Nephron (organoid): ENCODE results near the gene ELAC2.

Experiments
- H3K27ac Mint-ChIP-seq, 3 experiments: 2 replicates each; pipeline ENCODE4 v1.8.0; 2020; ENCODE audit warnings: mixed read lengths in 3 of 3, mild to moderate bottlenecking in 2 of 3, moderate library complexity in 1 of 3
- H3K27me3 Mint-ChIP-seq: 2 replicates; pipeline ENCODE4 v1.8.0; 2021; ENCODE audit warnings: low read depth, mild to moderate bottlenecking, moderate library complexity, mixed read lengths
- H3K36me3 Mint-ChIP-seq: 2 replicates; pipeline ENCODE4 v1.8.0; 2020; ENCODE audit warnings: low read depth, mixed read lengths
- H3K4me1 Mint-ChIP-seq: 2 replicates; pipeline ENCODE4 v1.8.0; 2020; ENCODE audit warnings: mixed read lengths
- H3K4me3 Mint-ChIP-seq, 3 experiments: 2 replicates each; pipeline ENCODE4 v1.8.0; 2020; ENCODE audit warnings: mild to moderate bottlenecking in 3 of 3, mixed read lengths in 3 of 3, moderate library complexity in 2 of 3
- H3K9me3 Mint-ChIP-seq: 2 replicates; pipeline ENCODE4 v1.8.0; 2020; ENCODE audit warnings: mixed read lengths
- CTCF ChIP-seq, 3 experiments: fragments of 200-600 bp; sonication (generic); IDR thresholded peaks; one replicate each; pipeline ENCODE4 v1.5.0; 2021; ENCODE audit warnings: antibody characterized with exemption in 3 of 3; ENCODE audit not compliant: unreplicated experiment in 3 of 3

Gene ELAC2

GRCh38 chr17:13003927-13004326, 13.9 kb downstream of the ELAC2 start:
- no peak for TF ChIP-seq CTCF (IDR thresholded peaks at IDR 0.05; ENCODE audit: unreplicated experiment in 3 of 3)
- peaks cover 49% of the 10 kb centered on the region for H3K36me3 Mint-ChIP-seq
- no peak overlapping the region for H3K27ac Mint-ChIP-seq
- no peak overlapping the region for H3K4me3 Mint-ChIP-seq
- H3K27me3 Mint-ChIP-seq = no peaks in the 10 kb centered on the region
- H3K9me3 Mint-ChIP-seq = no peaks in the 10 kb centered on the region
- no peaks in the 10 kb centered on the region for H3K4me1 Mint-ChIP-seq

GRCh38 chr17:13003454-13003851, 14.4 kb downstream of the ELAC2 start:
- H3K36me3 Mint-ChIP-seq = peaks cover 49% of the 10 kb centered on the region
- H3K9me3 Mint-ChIP-seq = no peaks in the 10 kb centered on the region
- no peak overlapping the region for H3K27ac Mint-ChIP-seq
- H3K27me3 Mint-ChIP-seq = no peaks in the 10 kb centered on the region
- H3K4me3 Mint-ChIP-seq = no peak overlapping the region
- TF ChIP-seq CTCF (IDR thresholded peaks at IDR 0.05; ENCODE audit: unreplicated experiment in 3 of 3) = no peak
- no peaks in the 10 kb centered on the region for H3K4me1 Mint-ChIP-seq

GRCh38 chr17:13002761-13003453, 14.9 kb downstream of the ELAC2 start:
- peak; percentile 85 to 89 (median 87) for TF ChIP-seq CTCF (IDR thresholded peaks at IDR 0.05; ENCODE audit: unreplicated experiment in 3 of 3)
- Mint-ChIP-seq H3K9me3 (no peaks in the 10 kb centered on the region), H3K36me3 (peaks cover 48% of the 10 kb centered on the region), H3K4me1 (no peaks in the 10 kb centered on the region), H3K4me3 (no peak overlapping the region), H3K27ac (no peak overlapping the region), H3K27me3 (no peaks in the 10 kb centered on the region)

- no peak overlapping the region for H3K27ac Mint-ChIP-seq
- TF ChIP-seq CTCF (IDR thresholded peaks at IDR 0.05; ENCODE audit: unreplicated experiment in 3 of 3) = no peak
- no peaks in the 10 kb centered on the region for H3K9me3 Mint-ChIP-seq
- H3K27me3 Mint-ChIP-seq = no peaks in the 10 kb centered on the region
- no peaks in the 10 kb centered on the region for H3K4me1 Mint-ChIP-seq
- H3K4me3 Mint-ChIP-seq = no peak overlapping the region
- H3K36me3 Mint-ChIP-seq = peaks cover 48% of the 10 kb centered on the region
Measured at GRCh38 chr17:13001991-13002615, 15.7 kb downstream of the ELAC2 start.

GRCh38 chr17:13000561-13000960, 17.3 kb downstream of the ELAC2 start:
- Mint-ChIP-seq H3K9me3 (no peaks in the 10 kb centered on the region), H3K4me1 (no peaks in the 10 kb centered on the region), H3K27me3 (no peaks in the 10 kb centered on the region)

More at GRCh38 chr17:13000561-13000960, 17.3 kb downstream of the ELAC2 start:
- H3K27ac Mint-ChIP-seq = no peak overlapping the region
- TF ChIP-seq CTCF (IDR thresholded peaks at IDR 0.05; ENCODE audit: unreplicated experiment in 3 of 3) = no peak
- H3K4me3 Mint-ChIP-seq = no peak overlapping the region
- H3K36me3 Mint-ChIP-seq = peaks cover 61% of the 10 kb centered on the region
